GM12801 (cell line): ENCODE data around the gene GSTM3.

ENCODE experiments used
- CTCF ChIP-seq: IDR thresholded peaks from one replicate; pipeline ENCODE4 v1.5.1; 2011; ENCODE audit warnings: control low read depth; ENCODE audit not compliant: insufficient read length; ENCODE audit errors: extremely low read depth

The GSTM3 gene

GRCh38 chr1:109740615-109741373 lies at the start of gene GSTM3:
Gene GSTM3, minus strand, starts transcription at chr1:109741038. Its CDS starts 751 bp downstream, at chr1:109740287.
- TF ChIP-seq CTCF = no peak

- no peak for TF ChIP-seq CTCF
Observed at GRCh38 chr1:109790329-109790728, 49.5 kb upstream of the GSTM3 start.

GRCh38 chr1:109789551-109790180 lies 48.8 kb upstream of the GSTM3 start:
- no peak for TF ChIP-seq CTCF

- TF ChIP-seq CTCF = no peak
Observed at GRCh38 chr1:109788695-109789521, 48.1 kb upstream of the GSTM3 start.

- TF ChIP-seq CTCF = no peak
Observed at GRCh38 chr1:109787845-109788601, 47.2 kb upstream of the GSTM3 start.

GRCh38 chr1:109787211-109787844 lies 46.5 kb upstream of the GSTM3 start:
- no peak for TF ChIP-seq CTCF
